Keratinocyte (primary cell): ENCODE results near the gene ZIC4.

Experiments used
- EZH2 ChIP-seq: IDR thresholded peaks from one replicate; pipeline ENCODE4 v1.6.1; 2012; ENCODE audit warnings: inconsistent platforms, mild to moderate bottlenecking, low read length, moderate library complexity
- TF ChIP-seq, protein P1 (sequence below), 3 experiments: IDR thresholded peaks in 1 of 3; conservative IDR thresholded peaks in 1 of 3; optimal IDR thresholded peaks in 1 of 3; 2 replicates in 2 of 3; 3 replicates in 1 of 3; pipeline versions ENCODE3 to v1.5.1; 2011; ENCODE audit warnings: low read length in 3 of 3, mild to moderate bottlenecking in 3 of 3, moderate library complexity in 2 of 3, control low read depth in 1 of 3, inconsistent platforms in 1 of 3; ENCODE audit not compliant: insufficient read depth in 2 of 3; ENCODE audit errors: extremely low read depth in 1 of 3

DNA sequence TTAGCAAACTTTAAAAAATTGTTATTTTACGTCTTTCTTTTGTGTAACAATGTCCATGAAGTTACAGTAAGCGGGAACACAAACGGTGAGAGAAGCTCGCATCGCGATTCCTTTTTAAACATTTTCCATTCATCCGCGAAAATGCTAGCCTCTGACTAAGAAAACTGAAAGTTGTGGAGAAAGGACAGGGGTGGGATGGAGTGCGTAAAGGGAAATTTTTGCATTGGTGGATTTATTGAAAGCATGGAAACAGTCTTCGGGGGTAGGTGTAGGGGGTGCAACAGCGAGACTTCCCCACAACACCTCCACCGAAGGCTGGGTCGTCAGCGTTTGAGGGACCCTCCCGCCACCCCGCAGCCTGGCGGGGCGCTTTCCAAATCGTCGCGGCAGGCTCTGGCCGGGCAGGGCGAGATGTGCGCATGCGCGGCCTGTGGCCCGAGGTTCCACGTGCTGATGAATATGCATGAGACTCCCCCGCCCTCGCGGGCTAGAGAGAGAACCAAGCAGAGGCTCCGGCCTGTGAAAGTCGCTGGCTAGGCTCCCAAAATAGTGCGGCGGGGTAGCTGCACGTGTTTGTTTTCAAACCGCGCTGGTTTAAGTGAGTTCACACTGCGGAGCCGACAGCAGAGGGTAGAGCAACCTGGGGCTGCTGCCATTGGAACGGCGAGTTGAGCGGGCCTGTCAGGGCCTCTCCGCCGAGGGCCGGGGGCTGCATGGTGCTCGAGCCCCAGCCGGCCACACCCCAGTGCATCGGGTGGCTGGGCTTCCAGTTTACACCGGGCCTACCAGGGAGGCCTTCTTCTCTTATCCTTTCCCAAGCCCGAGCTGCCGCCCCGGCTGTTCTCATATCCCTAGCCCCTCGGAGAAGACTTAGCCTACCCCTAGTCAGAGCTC is 12.7 kb upstream of the ZIC4 start:
- TF ChIP-seq, protein P1, sequence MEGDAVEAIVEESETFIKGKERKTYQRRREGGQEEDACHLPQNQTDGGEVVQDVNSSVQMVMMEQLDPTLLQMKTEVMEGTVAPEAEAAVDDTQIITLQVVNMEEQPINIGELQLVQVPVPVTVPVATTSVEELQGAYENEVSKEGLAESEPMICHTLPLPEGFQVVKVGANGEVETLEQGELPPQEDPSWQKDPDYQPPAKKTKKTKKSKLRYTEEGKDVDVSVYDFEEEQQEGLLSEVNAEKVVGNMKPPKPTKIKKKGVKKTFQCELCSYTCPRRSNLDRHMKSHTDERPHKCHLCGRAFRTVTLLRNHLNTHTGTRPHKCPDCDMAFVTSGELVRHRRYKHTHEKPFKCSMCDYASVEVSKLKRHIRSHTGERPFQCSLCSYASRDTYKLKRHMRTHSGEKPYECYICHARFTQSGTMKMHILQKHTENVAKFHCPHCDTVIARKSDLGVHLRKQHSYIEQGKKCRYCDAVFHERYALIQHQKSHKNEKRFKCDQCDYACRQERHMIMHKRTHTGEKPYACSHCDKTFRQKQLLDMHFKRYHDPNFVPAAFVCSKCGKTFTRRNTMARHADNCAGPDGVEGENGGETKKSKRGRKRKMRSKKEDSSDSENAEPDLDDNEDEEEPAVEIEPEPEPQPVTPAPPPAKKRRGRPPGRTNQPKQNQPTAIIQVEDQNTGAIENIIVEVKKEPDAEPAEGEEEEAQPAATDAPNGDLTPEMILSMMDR (optimal IDR thresholded peaks at IDR 0.05 in 1 of 3, IDR thresholded peaks at IDR 0.05 in 1 of 3, conservative IDR thresholded peaks at IDR 0.05 in 1 of 3; ENCODE audit: extremely low read depth in 1 of 3, insufficient read depth in 2 of 3, low read length in 3 of 3) = no peak
- TF ChIP-seq EZH2 = peak; percentile 49
